NT2/D1 (cell line): ENCODE data around the gene MSRB3.

Source experiments
- SUZ12 ChIP-seq: IDR thresholded peaks from 2 replicates; pipeline ENCODE4 v1.6.1; 2011; ENCODE audit not compliant: insufficient read length, insufficient read depth; ENCODE audit errors: extremely low read depth
- YY1 ChIP-seq: IDR thresholded peaks from 2 replicates; pipeline ENCODE4 v1.6.1; 2011; ENCODE audit not compliant: insufficient read length, insufficient read depth
- ZNF274 ChIP-seq: IDR thresholded peaks from 2 replicates; pipeline ENCODE4 v1.6.1; 2011; ENCODE audit warnings: mild to moderate bottlenecking, low read depth, low read length

DNA sequence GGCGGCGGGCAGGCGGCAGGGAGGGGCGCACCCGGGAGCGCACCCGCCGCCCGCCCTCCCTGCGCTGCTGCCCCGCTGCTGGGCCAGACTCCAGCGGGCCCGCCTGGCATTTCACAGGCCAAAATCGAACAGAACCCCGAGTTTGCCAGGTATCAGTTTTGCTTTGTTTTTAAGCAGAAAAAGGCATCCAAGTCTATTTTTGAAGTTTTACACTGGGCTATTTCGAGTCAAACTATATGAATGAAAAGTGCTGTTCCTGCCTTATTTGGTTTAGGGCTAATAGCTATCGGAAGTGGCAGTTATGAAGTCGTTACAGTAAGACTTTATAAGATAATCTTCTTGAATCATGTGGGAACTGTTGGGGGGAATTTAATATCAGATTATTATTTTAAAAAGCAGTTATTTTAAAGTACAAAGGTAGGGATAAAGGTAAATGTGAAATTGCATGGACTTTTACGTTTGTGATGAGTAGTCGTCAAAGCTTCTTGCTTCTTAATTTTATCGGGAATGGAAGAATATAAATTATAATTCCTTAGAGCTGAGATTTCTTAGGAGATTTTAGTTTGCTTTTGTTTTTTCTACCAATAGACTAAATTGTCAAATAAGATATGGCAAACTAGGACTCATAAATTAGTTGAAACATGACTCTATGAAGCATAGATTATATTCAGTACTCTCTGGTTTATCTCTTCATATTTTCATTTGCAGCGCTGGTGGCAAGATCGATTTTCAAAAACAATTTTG lies 1.1 kb downstream of the MSRB3 start:
- TF ChIP-seq YY1, result no peak
- no peak for TF ChIP-seq ZNF274
- TF ChIP-seq SUZ12, result no peak
